SJCRH30 (cell line): ENCODE data around the gene STK11IP. TPM values are rescaled to one million over a fixed set of nuclear protein-coding genes. Genes with fewer than 3 reads are reported as not detected.

ENCODE experiments used
- DNase-seq, 2 experiments: peaks; one replicate each; pipeline ENCODE4 v3.0.0-alpha.2; 2015 to 2020
- H3K27ac ChIP-seq: fragments of 250-450 bp; sonication (Bioruptor Pico); 2 replicates; pipeline ENCODE4 v1.5.1; 2020; ENCODE audit warnings: mild to moderate bottlenecking, moderate library complexity
- H3K27me3 ChIP-seq: fragments of 250-450 bp; sonication (Bioruptor Pico); 2 replicates; pipeline ENCODE4 v1.5.1; 2020; ENCODE audit warnings: mild to moderate bottlenecking, moderate library complexity
- H3K36me3 ChIP-seq: fragments of 250-450 bp; sonication (Bioruptor Pico); 2 replicates; pipeline ENCODE4 v1.5.1; 2020; ENCODE audit warnings: mild to moderate bottlenecking, moderate library complexity
- H3K4me1 ChIP-seq: fragments of 250-450 bp; sonication (Bioruptor Pico); 2 replicates; pipeline ENCODE4 v1.5.1; 2020; ENCODE audit warnings: mild to moderate bottlenecking, moderate library complexity
- H3K4me3 ChIP-seq: fragments of 250-450 bp; sonication (Bioruptor Pico); 2 replicates; pipeline ENCODE4 v1.5.1; 2020; ENCODE audit warnings: mild to moderate bottlenecking, moderate library complexity
- H3K9me3 ChIP-seq: fragments of 250-450 bp; sonication (Bioruptor Pico); replicated peaks from 2 replicates; pipeline ENCODE4 v1.5.1; 2020; ENCODE audit warnings: mild to moderate bottlenecking, moderate library complexity
- total RNA-seq: library from RNA; depleted of rRNA; stranded (reverse); fragments of >200 nt; shearing (Covaris generic); gene quantifications from 2 replicates; pipeline ENCODE4 v1.2.3, GENCODE V29; 2014

STK11IP gene
- total RNA-seq, 1 experiment from 2014 or later: 20.2 TPM

DNA sequence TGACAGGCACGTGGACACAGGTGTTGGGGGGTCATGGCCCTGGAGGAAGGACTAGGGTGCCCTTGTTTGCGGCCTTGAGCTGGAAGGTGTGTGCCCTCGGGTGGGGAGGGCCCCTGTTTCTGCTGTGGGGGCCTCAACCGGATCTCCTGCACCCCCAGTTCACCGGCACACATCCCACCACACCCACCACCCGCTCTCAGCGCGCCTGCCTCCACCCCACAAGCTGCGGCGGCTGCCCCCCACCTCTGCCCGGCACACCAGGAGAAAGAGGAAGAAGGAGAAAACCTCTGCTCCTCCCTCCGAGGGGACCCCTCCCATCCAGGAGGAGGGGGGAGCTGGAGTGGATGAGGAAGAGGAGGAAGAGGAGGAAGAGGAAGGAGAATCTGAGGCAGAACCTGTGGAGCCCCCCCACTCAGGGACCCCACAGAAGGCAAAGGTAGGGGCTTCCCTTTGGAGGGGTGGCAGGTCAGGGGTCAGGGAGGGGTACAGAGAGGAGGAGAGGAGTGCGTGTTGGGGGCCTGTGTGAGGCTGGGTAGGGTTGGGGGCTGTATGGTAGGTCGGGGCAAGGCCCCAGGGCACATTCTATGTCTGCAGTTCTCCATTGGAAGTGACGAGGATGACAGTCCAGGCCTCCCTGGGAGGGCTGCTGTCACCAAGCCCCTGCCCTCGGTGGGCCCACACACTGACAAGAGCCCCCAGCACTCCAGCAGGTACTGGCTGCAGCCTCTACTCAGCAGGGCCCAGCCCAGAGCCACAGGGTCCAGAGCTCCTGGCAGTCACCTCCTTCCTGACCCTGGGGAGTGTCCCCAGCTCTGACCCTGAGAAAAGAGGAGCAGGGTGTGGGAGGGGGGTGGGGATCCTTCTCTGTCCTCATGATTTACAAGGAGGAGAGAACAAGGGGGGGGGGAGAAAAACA, 31.6 kb downstream of the STK11IP start:
- Histone ChIP-seq H3K36me3 (no peaks in the 10 kb centered on the region), H3K27ac (no peak overlapping the region), H3K27me3 (peaks cover 3% of the 10 kb centered on the region), H3K4me1 (no peaks in the 10 kb centered on the region), H3K9me3 (no peaks in the 10 kb centered on the region), H3K4me3 (no peak overlapping the region)
- no peak for DNase-seq

DNA sequence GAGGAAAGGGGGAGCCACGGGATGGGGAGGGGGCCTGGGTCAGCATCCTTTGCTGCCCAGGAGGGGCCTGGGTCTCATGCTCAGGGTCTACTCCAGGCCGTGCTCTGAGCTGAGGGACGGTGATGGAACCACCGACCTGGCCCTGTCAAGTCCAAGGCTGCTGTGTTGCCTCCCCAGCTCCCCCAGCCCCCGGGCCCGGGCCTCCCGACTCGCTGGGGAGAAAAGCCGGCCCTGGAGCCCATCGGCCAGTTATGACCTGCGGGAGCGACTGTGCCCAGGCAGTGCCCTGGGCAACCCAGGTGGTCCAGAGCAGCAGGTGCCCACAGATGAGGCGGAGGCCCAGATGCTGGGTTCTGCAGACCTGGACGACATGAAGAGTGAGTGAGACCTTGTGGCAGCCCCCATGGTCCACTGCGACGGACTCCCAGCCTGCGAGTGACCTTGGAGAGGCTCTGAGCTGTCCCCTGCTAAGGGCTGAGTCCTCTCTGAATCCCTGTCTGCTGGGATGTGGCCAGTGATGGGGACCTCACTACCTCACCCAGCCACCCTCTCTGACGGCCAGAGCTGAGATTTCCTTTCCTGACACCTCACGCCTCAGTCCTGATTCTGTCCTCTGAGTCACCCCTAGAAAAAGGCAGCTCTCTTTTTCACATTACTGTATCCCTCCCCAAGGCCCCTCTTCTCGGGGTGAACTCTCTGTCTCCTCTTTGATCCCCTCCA, 32.5 kb downstream of the STK11IP start:
- Histone ChIP-seq H3K4me3 (no peak overlapping the region), H3K4me1 (no peaks in the 10 kb centered on the region), H3K27me3 (peaks cover 3% of the 10 kb centered on the region), H3K9me3 (no peaks in the 10 kb centered on the region), H3K27ac (no peak overlapping the region), H3K36me3 (no peaks in the 10 kb centered on the region)
- DNase-seq: no peak

DNA sequence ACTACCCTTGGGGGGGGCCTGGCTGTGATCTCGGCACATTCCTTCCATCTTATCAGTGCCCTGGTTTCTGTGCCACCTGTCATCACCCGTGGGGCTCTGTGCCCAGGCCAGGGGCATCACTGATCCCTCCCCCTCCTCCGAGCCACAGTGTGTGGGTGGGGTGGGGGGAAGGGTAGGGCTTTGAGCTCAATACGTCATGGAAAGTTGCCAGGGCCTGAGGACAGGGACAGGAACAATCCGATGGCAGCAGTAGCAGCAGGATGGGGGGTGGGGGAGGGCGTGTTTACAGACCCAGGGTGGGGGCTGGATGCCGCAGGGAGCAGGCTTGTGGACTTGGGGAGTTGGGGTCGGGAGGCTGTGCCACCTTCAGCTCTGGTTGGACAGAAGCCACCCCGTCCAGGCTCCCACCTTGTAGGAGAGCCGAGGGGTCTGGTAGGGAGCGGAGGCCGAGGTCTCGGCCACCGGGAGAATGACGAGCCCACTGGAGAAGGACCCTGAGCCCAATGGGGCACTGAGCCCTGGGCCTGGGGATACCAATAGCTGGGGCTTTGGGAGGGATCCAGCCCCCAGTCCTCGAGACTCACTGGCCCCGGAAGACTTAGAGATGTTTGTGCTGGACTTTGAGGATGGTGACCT, 33.2 kb downstream of the STK11IP start:
- Histone ChIP-seq H3K27ac (no peak overlapping the region), H3K27me3 (peaks cover 3% of the 10 kb centered on the region), H3K36me3 (no peaks in the 10 kb centered on the region), H3K4me3 (no peak overlapping the region), H3K4me1 (no peaks in the 10 kb centered on the region), H3K9me3 (no peaks in the 10 kb centered on the region)
- no peak for DNase-seq

DNA sequence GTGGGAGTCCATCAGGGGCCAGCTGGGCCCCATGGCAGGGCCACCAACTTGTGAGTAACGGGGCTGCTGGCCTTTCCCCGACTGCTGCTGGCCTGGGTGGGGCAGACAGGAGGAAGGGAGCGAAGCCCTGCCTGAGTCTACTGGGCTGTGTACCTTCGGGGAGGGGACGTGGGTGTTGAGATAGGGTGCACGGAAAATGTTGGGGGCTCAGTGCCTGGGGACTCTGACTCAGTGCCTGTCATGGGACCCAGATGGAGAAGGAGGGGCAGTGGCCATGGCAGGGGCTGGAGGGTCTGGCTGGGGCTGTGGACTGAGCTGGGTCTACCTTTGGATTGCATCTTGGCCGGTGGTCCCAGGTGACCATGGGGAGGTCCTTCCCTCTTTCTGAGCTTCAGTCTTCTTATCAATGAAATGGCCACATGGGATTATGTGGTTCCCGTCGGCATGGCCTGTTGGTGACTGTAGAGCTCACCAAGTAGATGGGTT, 33.8 kb downstream of the STK11IP start:
- Histone ChIP-seq H3K4me3 (no peak overlapping the region), H3K9me3 (no peaks in the 10 kb centered on the region), H3K36me3 (no peaks in the 10 kb centered on the region), H3K4me1 (no peaks in the 10 kb centered on the region), H3K27me3 (peaks cover 3% of the 10 kb centered on the region), H3K27ac (no peak overlapping the region)
- no peak for DNase-seq

DNA sequence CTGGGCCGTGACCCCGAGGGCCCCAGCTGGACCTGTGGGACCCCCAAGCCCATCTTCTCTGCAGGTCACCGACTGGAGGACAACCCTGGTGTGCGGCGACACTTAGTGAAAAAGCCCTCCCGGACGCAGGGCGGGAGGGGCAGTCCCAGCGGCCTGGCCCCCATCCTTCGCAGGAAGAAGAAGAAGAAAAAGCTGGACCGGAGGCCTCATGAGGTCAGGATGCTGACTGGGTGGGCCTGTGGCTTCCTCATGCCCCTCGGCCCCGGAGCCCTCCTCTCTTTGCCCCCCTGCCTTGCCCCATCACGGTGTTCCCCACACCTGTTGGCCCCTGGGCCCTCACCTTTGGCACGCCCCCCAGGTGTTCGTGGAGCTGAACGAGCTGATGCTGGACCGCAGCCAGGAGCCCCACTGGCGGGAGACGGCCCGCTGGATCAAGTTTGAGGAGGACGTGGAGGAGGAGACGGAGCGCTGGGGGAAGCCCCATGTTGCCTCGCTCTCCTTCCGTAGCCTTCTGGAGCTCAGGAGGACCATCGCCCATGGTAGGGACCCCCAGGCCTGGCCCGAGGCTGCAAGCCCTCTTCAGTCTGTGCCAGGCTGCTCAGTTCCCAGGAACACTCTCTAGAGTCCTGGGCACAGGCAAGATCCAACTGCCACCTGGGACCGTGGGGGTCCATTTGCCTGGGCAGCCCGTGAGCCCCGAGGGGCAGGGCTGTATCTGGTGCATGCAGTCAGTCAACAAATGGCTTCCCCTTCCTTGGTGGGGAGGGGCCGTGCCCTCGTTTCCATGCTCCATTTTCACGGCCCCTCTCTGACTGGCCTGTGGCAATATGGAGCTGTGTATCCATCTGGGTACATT, 34.5 kb downstream of the STK11IP start:
- DNase-seq: no peak

DNA sequence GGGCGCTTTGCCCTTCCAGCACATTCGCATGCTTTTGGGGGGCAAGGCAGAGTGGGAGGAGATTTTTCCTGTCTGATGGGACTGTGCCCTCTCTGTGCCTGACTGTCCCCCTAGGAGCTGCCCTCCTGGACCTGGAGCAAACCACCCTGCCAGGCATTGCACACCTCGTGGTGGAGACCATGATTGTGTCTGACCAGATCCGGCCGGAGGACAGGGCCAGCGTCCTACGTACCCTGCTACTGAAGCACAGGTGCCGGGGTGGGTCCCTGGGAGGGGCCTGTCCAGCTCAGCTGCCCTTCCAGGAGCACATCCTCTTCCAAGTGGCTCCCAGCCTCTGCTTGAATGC, 35.1 kb downstream of the STK11IP start:
- no peak for DNase-seq
- H3K27me3 ChIP-seq: no peaks in the 10 kb centered on the region
- no peaks in the 10 kb centered on the region for H3K36me3 ChIP-seq
- no peak overlapping the region for H3K4me3 ChIP-seq
- H3K27ac ChIP-seq: no peak overlapping the region
- H3K4me1 ChIP-seq: no peaks in the 10 kb centered on the region
- no peaks in the 10 kb centered on the region for H3K9me3 ChIP-seq

More for the DNA sequence above, 34.5 kb downstream of the STK11IP start:
- Histone ChIP-seq H3K27ac (no peak overlapping the region), H3K9me3 (no peaks in the 10 kb centered on the region), H3K4me1 (no peaks in the 10 kb centered on the region), H3K27me3 (no peaks in the 10 kb centered on the region; the same call in 1 of the 2 replicates), H3K36me3 (no peaks in the 10 kb centered on the region), H3K4me3 (no peak overlapping the region)

DNA sequence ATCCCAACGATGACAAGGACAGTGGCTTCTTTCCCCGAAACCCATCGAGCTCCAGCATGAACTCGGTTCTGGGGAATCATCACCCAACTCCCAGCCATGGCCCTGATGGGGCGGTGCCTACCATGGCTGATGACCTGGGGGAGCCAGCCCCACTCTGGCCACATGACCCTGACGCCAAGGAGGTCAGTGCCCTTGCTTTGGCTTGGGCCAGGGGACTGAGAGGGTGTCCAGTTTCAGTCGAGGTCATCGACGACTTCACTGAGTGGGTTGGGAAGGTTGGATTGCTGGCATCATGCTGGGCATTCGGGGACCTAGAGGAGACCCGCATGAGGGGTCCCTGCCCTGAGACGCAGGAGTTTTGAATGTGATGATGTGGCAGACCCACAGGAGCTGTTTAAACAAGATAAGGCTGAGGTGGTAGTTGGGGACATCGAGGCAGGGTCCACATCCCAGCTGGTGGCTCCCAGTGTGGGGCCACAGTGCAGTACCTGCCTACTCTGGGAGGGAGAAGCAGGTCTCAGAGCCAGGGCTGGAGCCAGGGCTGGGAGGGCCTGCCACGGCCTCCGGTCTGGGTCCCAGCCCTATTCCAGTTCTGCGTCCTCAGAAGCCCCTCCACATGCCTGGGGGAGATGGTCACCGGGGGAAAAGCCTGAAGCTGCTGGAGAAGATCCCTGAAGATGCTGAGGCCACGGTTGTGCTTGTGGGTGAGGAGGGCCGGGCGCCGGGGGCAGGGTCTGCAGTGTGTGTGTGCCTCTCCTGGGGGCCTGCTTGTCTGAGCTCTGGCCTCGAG, 35.8 kb downstream of the STK11IP start:
- Histone ChIP-seq H3K36me3 (no peaks in the 10 kb centered on the region), H3K9me3 (no peaks in the 10 kb centered on the region), H3K27me3 (no peaks in the 10 kb centered on the region), H3K4me3 (no peak overlapping the region), H3K27ac (no peak overlapping the region), H3K4me1 (no peaks in the 10 kb centered on the region)
- no peak for DNase-seq

DNA sequence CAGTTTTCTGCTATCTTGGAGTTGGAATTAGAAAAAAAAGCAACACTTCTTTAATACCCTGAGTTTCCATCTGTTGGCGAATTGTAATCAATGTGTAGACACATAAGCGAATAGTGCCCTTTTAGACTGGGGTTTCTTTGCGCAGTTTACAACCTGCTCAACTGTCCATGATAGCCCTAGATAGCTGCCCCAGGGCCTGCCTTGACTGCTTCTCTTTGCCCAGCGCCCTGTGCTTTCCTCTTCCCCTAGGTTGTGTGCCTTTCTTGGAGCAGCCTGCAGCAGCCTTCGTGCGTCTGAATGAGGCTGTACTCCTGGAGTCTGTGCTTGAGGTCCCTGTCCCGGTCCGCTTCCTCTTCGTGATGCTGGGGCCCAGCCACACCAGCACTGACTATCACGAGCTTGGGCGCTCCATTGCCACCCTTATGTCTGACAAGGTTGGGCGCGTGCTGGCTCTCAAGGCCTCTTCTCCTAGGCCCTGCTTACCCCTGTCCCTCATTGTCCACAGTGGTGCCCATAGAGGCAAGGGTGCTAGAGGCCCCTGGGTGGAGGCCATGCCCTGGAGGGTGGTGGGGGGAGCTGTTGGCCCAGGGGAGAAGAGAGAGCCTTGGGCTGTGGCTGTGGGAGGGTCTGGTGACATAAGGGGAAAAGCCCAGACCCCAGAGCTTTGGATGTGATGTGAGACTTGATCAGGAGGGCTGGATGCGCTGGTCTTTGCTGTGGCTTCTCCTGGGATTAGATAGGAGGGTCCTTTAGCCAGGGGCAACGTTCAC, 36.7 kb downstream of the STK11IP start:
- H3K27me3 ChIP-seq: no peaks in the 10 kb centered on the region
- H3K9me3 ChIP-seq: no peaks in the 10 kb centered on the region
- no peaks in the 10 kb centered on the region; the same call in 1 of the 2 replicates for H3K4me1 ChIP-seq
- no peak overlapping the region for H3K27ac ChIP-seq
- no peak overlapping the region for H3K4me3 ChIP-seq
- no peaks in the 10 kb centered on the region for H3K36me3 ChIP-seq
- DNase-seq: no peak

DNA sequence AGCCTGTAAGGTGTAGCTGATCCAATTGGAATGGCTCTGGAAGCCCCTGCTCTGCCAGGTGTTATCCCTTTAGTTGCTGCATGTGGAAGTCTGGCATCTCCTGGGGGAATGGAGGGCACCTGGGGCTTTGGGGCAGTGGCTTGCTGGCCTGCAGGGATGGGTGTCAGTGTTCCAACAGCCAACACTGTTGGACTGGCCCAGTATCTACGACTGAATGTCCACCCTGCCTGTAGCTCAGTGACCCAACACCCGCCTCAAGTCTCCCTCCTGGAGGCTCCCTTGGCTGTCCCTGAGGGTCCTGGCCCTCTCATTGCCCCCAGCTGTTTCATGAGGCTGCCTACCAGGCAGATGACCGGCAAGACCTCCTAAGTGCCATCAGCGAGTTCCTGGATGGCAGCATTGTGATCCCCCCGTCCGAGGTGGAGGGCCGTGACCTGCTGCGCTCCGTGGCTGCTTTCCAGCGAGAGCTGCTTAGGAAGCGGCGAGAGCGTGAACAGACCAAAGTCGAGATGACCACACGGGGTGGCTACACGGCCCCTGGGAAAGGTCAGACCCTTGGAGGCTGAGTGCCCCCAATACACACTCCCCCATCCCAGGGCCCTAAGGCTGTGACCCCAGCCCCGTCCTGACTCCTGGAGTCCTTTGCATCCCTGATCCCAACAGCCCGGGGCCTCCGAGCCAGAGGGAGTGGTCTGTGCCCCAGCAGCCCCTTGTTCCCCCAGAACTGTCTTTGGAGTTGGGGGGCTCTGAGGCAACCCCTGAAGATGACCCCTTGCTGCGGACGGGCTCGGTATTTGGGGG, 37.5 kb downstream of the STK11IP start:
- Histone ChIP-seq H3K36me3 (no peaks in the 10 kb centered on the region), H3K4me1 (no peaks in the 10 kb centered on the region; the same call in 1 of the 2 replicates), H3K27ac (no peak overlapping the region), H3K27me3 (no peaks in the 10 kb centered on the region), H3K4me3 (no peak overlapping the region), H3K9me3 (no peaks in the 10 kb centered on the region)
- no peak for DNase-seq

DNA sequence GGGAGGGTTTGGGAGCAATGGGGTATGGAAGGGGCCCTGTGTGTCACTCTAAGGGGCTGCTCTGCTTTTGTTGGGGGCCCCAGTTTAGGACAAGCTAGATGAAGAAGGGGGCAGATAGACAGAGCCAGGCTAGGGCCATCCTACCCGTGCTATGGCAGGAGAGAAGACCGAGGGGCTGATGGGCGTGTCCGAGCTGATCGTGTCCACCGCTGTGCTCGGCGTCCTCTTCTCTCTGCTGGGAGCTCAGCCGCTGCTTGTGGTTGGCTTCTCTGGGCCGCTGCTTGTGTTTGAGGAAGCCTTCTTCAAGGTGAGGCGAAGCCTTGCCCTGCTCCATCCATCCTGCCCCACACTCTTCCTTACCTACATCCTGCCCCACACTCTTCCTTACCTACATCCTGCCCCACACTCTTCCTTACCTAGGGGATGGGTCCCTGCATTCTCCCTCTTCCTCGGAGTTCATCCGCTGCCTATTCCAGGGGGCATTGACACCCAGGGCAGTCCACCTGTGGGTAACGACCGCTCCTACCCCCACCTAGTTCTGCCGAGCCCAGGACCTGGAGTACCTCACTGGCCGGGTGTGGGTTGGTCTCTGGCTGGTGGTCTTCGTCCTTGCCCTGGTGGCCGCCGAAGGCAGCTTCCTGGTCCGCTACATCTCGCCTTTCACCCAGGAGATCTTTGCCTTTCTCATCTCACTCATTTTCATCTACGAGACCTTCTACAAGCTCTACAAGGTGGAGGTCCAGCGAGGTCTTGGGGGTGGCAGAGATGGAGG, 38.7 kb downstream of the STK11IP start:
- Histone ChIP-seq H3K27ac (no peak overlapping the region), H3K36me3 (no peaks in the 10 kb centered on the region), H3K4me1 (no peaks in the 10 kb centered on the region; the same call in 1 of the 2 replicates), H3K9me3 (no peaks in the 10 kb centered on the region), H3K27me3 (no peaks in the 10 kb centered on the region), H3K4me3 (no peak overlapping the region)
- DNase-seq: no peak

DNA sequence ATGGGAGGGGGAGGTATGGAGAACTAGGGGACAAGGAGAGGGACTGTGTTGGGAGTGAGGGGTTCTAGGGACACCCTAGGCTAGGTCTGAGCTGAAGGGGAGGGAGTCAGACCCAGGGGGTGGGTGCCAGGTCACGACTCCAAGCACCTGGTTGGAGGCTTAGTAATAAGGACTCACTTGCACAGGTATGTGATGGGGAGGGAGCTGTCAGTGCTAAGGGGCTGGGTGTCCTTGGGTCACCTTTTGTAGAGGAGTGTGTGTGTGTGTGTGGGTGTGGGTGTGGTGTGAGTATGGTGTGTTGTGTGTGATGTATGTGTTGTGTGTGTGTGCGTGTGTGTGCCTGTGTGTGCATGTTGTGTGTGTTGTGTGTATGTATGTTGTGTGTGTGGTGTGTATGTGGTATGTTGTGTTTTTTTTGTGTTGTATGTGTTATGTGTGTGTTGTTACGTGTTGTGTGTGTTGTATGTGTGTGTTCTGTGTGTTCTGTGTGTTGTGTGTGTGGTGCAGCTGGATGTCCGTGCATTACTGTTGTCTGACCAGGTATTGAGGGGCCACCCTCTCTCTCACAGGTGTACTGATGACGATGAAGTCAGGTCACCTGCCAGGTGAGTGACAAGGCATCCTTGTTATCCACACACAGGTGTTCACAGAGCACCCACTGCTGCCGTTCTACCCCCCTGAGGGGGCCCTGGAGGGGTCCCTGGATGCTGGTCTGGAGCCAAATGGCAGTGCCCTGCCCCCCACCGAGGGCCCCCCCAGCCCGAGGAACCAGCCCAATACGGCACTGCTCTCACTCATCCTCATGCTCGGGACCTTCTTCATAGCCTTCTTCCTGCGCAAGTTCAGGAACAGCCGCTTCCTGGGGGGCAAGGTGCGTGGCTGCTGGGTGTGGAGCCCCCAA, 39.5 kb downstream of the STK11IP start:
- Histone ChIP-seq H3K27ac (no peak overlapping the region), H3K4me3 (no peak overlapping the region), H3K9me3 (no peaks in the 10 kb centered on the region), H3K4me1 (no peaks in the 10 kb centered on the region; the same call in 1 of the 2 replicates), H3K36me3 (no peaks in the 10 kb centered on the region), H3K27me3 (no peaks in the 10 kb centered on the region)
- no peak for DNase-seq
